AG09309 (cell line): ENCODE measurements around the gene ERCC1.

Experiments
- DNase-seq: peaks from one replicate; pipeline ENCODE4 v3.0.0-alpha.2; 2010; ENCODE audit warnings: low read depth
- H3K4me3 ChIP-seq: 2 replicates; pipeline ENCODE4 v1.5.1; 2011; ENCODE audit warnings: mild to moderate bottlenecking, low read depth, low read length, moderate library complexity; ENCODE audit not compliant: control insufficient read depth
- CTCF ChIP-seq: IDR thresholded peaks from 2 replicates; pipeline ENCODE4 v1.5.1; 2011; ENCODE audit warnings: mild to moderate bottlenecking, low read depth, low read length, inconsistent platforms; ENCODE audit not compliant: insufficient read depth, control insufficient read depth; ENCODE audit errors: missing control alignments

Gene ERCC1

GRCh38 chr19:45448425-45448756 lies 24.7 kb upstream of the ERCC1 start:
- TF ChIP-seq CTCF, result no peak
- H3K4me3 ChIP-seq, result no peak overlapping the region
- DNase-seq, result no peak

- no peak for TF ChIP-seq CTCF
- H3K4me3 ChIP-seq, result no peak overlapping the region
- no peak for DNase-seq
Measured at GRCh38 chr19:45446944-45447343, 23.2 kb upstream of the ERCC1 start.

GRCh38 chr19:45446295-45446694 lies 22.6 kb upstream of the ERCC1 start:
- peak; percentile 34 for TF ChIP-seq CTCF
- no peak for DNase-seq
- H3K4me3 ChIP-seq, result no peak overlapping the region

- no peak for DNase-seq
- no peak for TF ChIP-seq CTCF
- no peak overlapping the region for H3K4me3 ChIP-seq
Measured at GRCh38 chr19:45445139-45445538, 21.4 kb upstream of the ERCC1 start.

- H3K4me3 ChIP-seq, result peak overlapping the region; percentile 39
- no peak for TF ChIP-seq CTCF
- no peak for DNase-seq
Measured at GRCh38 chr19:45444318-45445041, 20.8 kb upstream of the ERCC1 start.

- H3K4me3 ChIP-seq, result peak overlapping the region; percentile 39
- no peak for DNase-seq
- no peak for TF ChIP-seq CTCF
Measured at GRCh38 chr19:45443462-45444317, 20.0 kb upstream of the ERCC1 start.
